8988T (cell line): Measurements from ENCODE around the gene PARD3B.

Experiments
- DNase-seq: peaks from one replicate; pipeline ENCODE4 v3.0.0; 2011

The PARD3B gene

GRCh38 chr2:204590063-204590462 lies 44.8 kb downstream of the PARD3B start:
- DNase-seq, result no peak

- DNase-seq, result no peak
These were observed 46.0 kb downstream of the PARD3B start for GRCh38 chr2:204591225-204591624.

GRCh38 chr2:204604061-204604460 lies 58.8 kb downstream of the PARD3B start:
- DNase-seq, result no peak

GRCh38 chr2:204608237-204608939 lies 63.1 kb downstream of the PARD3B start:
- DNase-seq, result no peak

GRCh38 chr2:204611017-204611631 lies 65.8 kb downstream of the PARD3B start:
- no peak for DNase-seq

- DNase-seq, result no peak
These were observed 66.5 kb downstream of the PARD3B start for GRCh38 chr2:204611764-204612163.

DNA sequence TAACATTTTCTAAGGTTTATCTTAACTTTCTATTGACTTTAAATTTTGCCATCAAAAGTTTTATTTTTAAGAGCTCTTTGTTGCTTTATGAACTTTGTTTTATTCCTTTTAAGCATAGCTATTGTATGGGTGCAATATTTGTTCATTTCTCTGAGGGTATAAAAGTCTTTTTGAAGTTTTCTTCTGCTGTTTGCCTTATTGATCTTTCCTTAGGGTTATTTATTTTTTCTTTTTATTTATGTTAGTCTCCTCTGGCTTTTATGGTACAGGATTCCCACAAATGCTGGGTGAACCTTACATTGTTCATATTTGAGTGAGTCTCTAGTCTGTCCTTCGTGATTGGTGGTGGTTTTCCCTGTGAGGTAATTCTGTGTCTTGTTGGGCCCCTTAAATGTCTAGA lies 68.4 kb downstream of the PARD3B start:
- DNase-seq, result no peak

DNA sequence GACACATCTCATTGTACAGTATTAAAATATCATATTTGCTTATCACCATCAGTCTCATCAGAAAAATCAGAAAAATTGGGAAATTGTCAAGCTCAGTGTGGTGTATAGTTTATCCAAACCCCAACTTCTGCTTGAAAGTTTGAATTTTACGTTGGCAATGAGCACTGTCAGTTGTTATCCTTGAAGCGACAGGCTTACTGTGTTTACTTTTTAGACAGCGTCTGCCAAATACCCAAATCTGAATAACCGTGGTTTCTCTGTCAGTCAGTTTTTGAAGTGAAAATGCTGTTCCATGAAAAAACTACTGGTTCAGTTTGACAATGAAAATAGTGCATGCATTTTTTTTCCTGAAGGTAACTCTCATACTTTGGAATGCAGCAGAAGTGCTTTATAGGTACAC lies 70.2 kb downstream of the PARD3B start:
- no peak for DNase-seq

DNA sequence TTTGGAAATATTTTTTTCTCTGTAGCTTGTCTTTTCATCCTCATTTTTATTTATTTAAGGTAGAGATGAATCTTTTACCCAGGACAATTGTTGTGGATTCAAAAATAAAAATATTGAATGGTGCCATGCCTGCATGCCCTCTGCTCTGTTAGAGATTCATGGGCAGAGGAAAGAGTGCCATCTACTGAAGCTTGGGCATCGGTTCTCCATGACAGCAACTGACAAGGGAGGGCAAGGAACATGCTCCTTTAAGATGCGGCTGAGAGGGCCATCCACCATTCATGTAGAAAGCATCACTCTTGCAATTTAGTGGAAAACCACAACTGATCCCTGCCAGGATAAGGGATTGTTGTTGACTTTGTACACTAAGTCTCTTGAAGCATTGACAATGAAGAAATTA lies 79.9 kb downstream of the PARD3B start:
- no peak for DNase-seq

- DNase-seq, result no peak
These were observed 83.8 kb downstream of the PARD3B start for GRCh38 chr2:204628926-204629712.

DNA sequence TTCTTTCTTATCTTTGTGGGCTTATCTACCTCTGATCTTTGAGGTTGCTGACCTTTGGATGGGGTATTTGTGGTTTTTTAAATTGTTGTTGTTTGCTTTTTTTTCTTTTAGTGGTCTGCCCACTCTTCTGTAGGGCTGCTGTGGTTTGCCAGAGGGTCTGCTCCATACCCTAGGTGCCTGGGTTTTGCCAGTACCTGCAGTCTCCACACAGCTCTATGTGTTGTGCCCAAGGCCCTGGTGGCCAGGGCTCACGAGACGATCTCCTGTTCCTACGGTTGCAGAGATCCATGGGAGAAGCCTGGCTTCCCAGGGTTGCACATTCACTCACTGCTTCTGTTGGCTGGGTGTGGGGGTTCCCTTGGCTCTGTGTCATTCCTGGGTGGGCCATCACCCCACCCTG lies 87.1 kb downstream of the PARD3B start:
- DNase-seq, result no peak

- DNase-seq, result no peak
These were observed 89.3 kb downstream of the PARD3B start for GRCh38 chr2:204634564-204634963.

- no peak for DNase-seq
These were observed 90.2 kb downstream of the PARD3B start for GRCh38 chr2:204635478-204635877.

- no peak for DNase-seq
These were observed 93.4 kb downstream of the PARD3B start for GRCh38 chr2:204638471-204639194.

DNA sequence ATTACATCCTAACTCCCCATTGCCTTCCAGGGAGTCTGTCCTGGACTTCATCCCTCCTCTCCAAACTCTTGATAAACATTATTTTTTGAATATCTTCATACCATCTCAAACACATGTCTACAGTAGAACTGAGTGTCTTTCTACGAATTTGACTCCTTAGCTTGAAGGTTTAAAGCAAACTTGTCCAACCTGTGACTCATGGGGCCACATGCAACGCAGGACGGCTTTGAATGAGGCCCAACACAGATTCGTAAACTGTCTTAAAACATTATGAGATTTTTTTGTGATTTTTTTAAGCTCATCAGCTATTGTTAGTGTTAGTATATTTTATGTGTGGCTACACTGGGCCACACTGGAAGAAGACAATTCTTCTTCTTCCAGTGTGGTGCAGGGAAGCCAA lies 98.1 kb downstream of the PARD3B start:
- DNase-seq, result no peak

DNA sequence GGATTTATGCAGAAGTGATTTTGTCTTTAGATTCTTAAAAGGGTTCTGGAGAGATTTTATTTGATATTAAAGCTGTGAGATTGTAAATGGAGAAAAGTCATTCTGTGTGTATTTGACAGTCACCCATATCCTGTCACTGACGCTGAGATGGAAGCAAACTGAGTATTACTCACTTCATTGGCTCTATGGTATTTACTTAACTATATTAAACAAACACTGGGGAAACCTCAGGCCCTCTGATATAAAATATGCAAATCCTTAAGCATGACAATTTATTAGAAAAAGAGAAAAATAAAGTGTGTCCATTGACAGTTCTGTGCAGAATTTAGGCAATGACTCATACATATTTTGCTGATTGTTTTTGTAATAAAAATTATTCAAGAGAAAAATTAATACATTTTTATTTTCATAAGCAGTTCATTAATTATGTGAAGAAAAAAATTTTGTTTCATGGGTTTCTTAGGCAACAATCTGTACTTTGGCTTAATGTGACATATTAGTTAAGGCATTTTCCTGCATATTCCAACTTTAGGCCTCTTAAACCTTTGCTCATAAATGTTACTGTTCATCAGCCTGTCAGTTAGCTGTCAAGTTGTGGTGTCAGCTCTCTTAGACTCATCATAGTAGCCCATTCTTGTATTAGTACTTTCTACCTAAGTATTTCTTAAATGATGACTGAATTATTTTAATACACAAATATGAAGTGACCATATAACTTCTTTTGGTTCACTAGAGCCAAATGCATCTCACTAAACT lies 99.9 kb downstream of the PARD3B start:
- no peak for DNase-seq

DNA sequence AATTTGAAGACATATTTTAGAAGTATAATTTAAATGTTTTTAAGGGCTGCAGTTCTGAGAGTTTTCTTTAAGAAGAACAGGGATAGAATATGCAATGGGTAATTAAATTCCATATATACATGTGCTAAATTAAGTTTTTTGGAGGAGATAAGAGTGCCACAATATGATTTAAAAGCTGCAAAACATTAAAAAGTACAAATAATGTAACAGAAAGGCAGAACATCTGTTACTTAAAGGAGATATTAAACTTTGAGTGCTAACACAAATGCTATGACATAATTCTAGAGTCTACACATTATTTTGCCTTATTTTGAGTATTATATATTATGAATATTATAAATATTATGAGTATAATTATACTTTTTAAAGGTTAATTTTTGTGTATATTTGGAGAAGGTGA lies 102.4 kb downstream of the PARD3B start:
- DNase-seq, result no peak

GRCh38 chr2:204650611-204651010 lies 105.3 kb downstream of the PARD3B start:
- DNase-seq, result no peak

DNA sequence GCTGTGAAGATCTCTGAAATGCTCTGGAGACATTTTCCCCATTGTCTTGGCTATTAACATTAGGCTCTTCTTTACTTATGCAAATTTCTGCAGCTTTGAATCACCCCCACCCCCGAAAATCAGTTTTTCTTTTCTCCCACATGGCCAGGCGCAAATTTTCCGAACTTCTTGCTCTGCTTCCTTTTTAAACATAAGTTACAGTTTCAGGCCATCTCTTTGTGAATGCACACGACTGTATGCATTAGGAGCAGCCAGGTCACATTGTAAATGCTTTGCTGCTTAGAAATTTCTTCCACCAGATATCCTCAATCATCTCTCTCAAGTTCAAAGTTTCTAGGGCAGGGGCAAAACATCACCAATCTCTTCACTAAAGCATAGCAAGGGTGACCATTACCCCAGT lies 106.8 kb downstream of the PARD3B start:
- DNase-seq, result no peak

DNA sequence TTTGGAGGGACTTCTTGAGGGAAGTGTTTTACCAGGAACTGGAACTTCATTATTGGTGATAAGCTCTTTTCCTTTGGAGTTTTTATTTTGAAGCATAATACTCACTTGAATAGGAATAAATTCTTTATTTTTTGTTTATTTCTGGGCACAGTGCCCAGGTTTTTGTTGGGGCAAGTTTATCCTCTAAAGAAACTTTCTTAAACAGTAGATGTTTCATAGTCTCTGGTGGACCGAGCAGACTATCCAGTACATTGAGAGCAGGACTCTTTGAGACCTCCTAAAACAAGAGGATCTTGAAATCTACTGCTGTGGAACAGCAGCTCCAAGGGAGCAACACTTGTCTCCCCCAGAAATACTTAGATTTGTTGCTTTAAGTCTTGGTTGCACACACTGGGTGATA lies 109.4 kb downstream of the PARD3B start:
- DNase-seq, result no peak

- DNase-seq, result no peak
These were observed 109.8 kb downstream of the PARD3B start for GRCh38 chr2:204655101-204655500.

DNA sequence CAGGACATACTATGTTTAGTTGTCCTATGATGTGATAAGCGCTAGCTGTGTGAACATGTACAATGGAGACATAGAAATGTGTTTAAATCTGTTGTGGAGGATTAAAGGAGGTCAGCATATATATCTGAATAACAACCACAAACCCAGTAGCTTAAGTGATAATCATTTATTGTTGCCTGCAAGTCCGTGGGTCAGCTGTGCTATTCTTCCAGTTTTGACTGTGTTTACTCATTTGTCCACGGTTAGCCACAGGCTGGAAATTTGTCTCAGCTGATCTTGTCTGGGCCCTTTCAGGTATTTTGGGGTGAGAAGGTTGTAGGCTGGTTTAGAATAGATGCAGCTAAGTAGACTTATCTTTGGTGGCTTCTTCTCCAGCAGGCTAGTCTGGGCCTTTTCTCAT lies 110.4 kb downstream of the PARD3B start:
- DNase-seq, result no peak

DNA sequence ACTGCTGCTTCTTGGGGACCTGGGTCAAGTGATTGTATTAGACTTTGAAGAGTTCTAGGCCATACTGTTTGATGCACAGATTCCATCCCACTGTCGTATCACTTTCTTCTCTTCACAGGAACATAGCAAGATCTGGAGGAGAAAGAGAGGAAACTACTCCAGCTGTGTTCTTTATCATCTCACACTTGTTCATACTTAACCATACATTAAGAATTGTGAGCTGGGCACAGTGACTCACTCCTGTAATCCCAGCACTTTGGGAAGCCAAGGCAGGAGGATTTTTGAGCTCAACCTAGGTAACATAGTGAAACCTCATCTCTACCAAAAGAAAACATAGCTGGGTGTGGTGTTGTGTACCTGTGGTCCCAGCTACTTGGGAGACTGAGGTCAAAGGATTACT lies 111.7 kb downstream of the PARD3B start:
- no peak for DNase-seq
